Panc1 (cell line): Measurements from ENCODE around the gene SARDH. TPM values are rescaled to one million over a fixed set of nuclear protein-coding genes. Genes with fewer than 3 reads are reported as not detected.

Experiments
- ATAC-seq: fragments of 200-7000 bp; cut with Tn5 transposase; 2 replicates; pipeline ENCODE4 v1.9.1; 2020; ENCODE audit warnings: mild to moderate bottlenecking, moderate library complexity
- BruUV-seq: library from RNA; stranded (reverse); fragments of 400-500 nt; replicated peaks from 2 replicates; lab custom pipeline; 2021; lab: Mats Ljungman, UMichigan
- CTCF ChIA-PET: fragments of 300-600 bp; sonication (Branson Sonifier 250); formaldehyde crosslinking; loops from one replicate; lab custom pipeline; 2022; ENCODE audit warnings: antibody characterized with exemption; lab: Charles Lee
- POLR2A ChIA-PET: fragments of 300-600 bp; sonication (Branson Sonifier 250); formaldehyde crosslinking; loops from one replicate; lab custom pipeline; 2022; ENCODE audit warnings: antibody characterized with exemption; lab: Charles Lee
- DNase-seq: peaks from one replicate; pipeline ENCODE4 v3.0.0-alpha.2; 2010; ENCODE audit warnings: low read depth, low spot score
- H3K27ac ChIP-seq: 2 replicates; pipeline ENCODE4 v1.5.1; 2011; ENCODE audit warnings: mild to moderate bottlenecking, low read length, inconsistent platforms
- H3K27me3 ChIP-seq: fragments of 200-500 bp; sonication (Bioruptor generic); 2 replicates; pipeline ENCODE4 v1.6.0; 2014; ENCODE audit warnings: low read length, inconsistent platforms; ENCODE audit not compliant: control insufficient read depth, insufficient read depth
- H3K36me3 ChIP-seq: fragments of 200-500 bp; sonication (Bioruptor generic); 2 replicates; pipeline ENCODE4 v1.5.1; 2014; ENCODE audit warnings: inconsistent platforms, mild to moderate bottlenecking, low read length, moderate library complexity; ENCODE audit not compliant: control insufficient read depth, insufficient read depth
- H3K4me1 ChIP-seq: 2 replicates; pipeline ENCODE4 v1.5.1; 2011; ENCODE audit warnings: inconsistent platforms, mild to moderate bottlenecking, low read length, moderate library complexity; ENCODE audit not compliant: control insufficient read depth, insufficient read depth
- H3K4me3 ChIP-seq, 2 experiments: 2 replicates each; pipeline ENCODE4 v1.5.1; 2011 to 2012; ENCODE audit warnings: low read depth in 2 of 2, low read length in 2 of 2, mild to moderate bottlenecking in 2 of 2, inconsistent platforms in 1 of 2, moderate library complexity in 1 of 2
- H3K9me3 ChIP-seq: fragments of 200-500 bp; sonication (Bioruptor generic); 2 replicates; pipeline ENCODE4 v1.5.1; 2014; ENCODE audit warnings: low read depth, mild to moderate bottlenecking, inconsistent platforms, low read length, moderate library complexity; ENCODE audit not compliant: control insufficient read depth, insufficient read depth
- CTCF ChIP-seq: fragments of 450-650 bp; IDR thresholded peaks from 2 replicates; pipeline ENCODE4 v1.5.1; 2017; ENCODE audit warnings: mild to moderate bottlenecking
- POLR2AphosphoS5 ChIP-seq: IDR thresholded peaks from 2 replicates; pipeline ENCODE4 v1.6.1; 2012; ENCODE audit warnings: mild to moderate bottlenecking, low read depth, low read length, moderate library complexity
- SIN3A ChIP-seq: IDR thresholded peaks from 2 replicates; pipeline ENCODE4 v1.6.1; 2012; ENCODE audit warnings: low read depth, mild to moderate bottlenecking, low read length, moderate library complexity, borderline replicate concordance; ENCODE audit not compliant: insufficient read depth
- TCF7L2 ChIP-seq: IDR thresholded peaks from 2 replicates; pipeline ENCODE4 v1.6.1; 2011; ENCODE audit warnings: mild to moderate bottlenecking, low read depth, low read length, inconsistent platforms
- in situ Hi-C: cut with HindIII; loops from 2 replicates; pipeline ENCODE4 v1.10.0; 2016; ENCODE audit warnings: low sequenced_read_pairs, low pct_unique_long_range_greater_than_20kb
- intact Hi-C: fragments of 100-400 bp; cut with micrococcal nuclease; formaldehyde crosslinking; loops from one replicate; pipeline ENCODE4 v1.10.0; 2022; ENCODE audit not compliant: unreplicated experiment
- total RNA-seq: library from RNA; stranded (reverse); gene quantifications from one replicate; pipeline ENCODE4 v1.2.1, GENCODE V29; 2021; ENCODE audit not compliant: unreplicated experiment
- TF ChIP-seq, protein P1 (sequence below), 2 experiments: IDR thresholded peaks; 2 replicates each; pipeline ENCODE4 v1.6.1; 2011 to 2012; ENCODE audit warnings: low read depth in 2 of 2, control low read depth in 1 of 2, low read length in 1 of 2, mild to moderate bottlenecking in 1 of 2, moderate library complexity in 1 of 2; ENCODE audit not compliant: insufficient read depth in 1 of 2

The SARDH gene
- total RNA-seq, 1 experiment from 2014 or later: 0.13 TPM

- in situ Hi-C loops: no loop called here
- BruUV-seq: no TSS peak
- ChIA-PET POLR2A (no interaction called here), CTCF (no interaction called here)
- no peaks in the 10 kb centered on the region for H3K4me1 ChIP-seq
- no peaks in the 10 kb centered on the region for H3K27me3 ChIP-seq
- no peak overlapping the region for H3K27ac ChIP-seq
- no peaks in the 10 kb centered on the region for H3K36me3 ChIP-seq
- intact Hi-C loops: no loop called here
- DNase-seq (no peak), ATAC-seq (no peak)
- no peaks in the 10 kb centered on the region for H3K9me3 ChIP-seq
- TF ChIP-seq SIN3A (no peak), CTCF (no peak), TCF7L2 (no peak), POLR2AphosphoS5 (no peak)
- TF ChIP-seq, protein P1, sequence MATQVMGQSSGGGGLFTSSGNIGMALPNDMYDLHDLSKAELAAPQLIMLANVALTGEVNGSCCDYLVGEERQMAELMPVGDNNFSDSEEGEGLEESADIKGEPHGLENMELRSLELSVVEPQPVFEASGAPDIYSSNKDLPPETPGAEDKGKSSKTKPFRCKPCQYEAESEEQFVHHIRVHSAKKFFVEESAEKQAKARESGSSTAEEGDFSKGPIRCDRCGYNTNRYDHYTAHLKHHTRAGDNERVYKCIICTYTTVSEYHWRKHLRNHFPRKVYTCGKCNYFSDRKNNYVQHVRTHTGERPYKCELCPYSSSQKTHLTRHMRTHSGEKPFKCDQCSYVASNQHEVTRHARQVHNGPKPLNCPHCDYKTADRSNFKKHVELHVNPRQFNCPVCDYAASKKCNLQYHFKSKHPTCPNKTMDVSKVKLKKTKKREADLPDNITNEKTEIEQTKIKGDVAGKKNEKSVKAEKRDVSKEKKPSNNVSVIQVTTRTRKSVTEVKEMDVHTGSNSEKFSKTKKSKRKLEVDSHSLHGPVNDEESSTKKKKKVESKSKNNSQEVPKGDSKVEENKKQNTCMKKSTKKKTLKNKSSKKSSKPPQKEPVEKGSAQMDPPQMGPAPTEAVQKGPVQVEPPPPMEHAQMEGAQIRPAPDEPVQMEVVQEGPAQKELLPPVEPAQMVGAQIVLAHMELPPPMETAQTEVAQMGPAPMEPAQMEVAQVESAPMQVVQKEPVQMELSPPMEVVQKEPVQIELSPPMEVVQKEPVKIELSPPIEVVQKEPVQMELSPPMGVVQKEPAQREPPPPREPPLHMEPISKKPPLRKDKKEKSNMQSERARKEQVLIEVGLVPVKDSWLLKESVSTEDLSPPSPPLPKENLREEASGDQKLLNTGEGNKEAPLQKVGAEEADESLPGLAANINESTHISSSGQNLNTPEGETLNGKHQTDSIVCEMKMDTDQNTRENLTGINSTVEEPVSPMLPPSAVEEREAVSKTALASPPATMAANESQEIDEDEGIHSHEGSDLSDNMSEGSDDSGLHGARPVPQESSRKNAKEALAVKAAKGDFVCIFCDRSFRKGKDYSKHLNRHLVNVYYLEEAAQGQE (IDR thresholded peaks at IDR 0.05; ENCODE audit: insufficient read depth in 1 of 2, low read depth in 2 of 2, low read length in 1 of 2): no peak
- no peak overlapping the region for H3K4me3 ChIP-seq
These were observed 51.2 kb downstream of the SARDH start for GRCh38 chr9:133686642-133687575.

DNA sequence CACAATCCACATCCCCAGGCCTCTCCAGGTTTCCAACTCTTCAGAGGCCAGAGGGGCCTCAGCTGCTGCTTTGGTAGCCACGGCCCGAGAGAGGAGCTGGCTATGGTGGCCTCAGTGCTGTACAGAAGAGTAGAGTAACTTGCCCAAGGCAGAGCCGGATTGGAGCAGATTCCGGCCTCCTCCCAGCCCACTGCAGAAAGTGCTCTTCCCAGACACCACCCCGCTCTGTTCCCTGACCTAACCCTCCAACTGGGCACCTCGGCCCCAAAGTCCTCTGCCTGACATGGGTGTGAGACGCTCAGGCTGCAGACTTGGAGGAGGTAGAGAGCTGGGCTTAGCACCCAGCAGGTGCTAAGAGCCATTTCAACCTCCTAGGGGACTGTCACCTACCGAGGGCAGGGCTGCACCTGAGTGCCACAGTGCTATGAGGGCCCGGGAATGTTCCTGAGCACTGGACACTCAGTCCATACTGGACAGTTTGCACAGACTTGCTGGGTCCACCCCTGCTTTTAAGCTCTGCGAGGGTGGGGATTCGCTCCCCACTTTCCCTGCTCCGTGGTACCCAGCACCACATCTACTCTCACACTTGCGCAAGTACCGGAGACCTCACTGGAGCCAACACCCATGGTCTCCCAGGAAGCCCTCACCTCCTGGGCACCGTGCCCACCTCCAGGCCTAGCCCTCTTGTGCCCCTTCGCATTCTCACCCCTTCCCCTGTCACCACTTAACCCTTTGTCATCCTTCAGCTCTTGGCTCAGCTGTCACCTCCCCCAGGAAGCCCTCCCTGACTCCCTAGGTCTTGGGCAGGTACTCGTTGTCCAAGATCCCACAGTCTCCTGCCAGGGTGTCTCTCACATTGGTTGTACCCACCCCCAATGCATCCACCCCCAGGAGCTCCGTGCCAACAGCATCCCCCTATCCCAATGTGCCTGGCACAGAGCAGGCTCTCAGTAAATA lies 52.2 kb downstream of the SARDH start:
- ChIA-PET POLR2A (no interaction called here), CTCF (no interaction called here)
- in situ Hi-C loops: no loop called here
- no peaks in the 10 kb centered on the region for H3K27me3 ChIP-seq
- DNase-seq: no peak
- H3K4me1 ChIP-seq: no peaks in the 10 kb centered on the region
- H3K36me3 ChIP-seq: no peaks in the 10 kb centered on the region
- H3K4me3 ChIP-seq: no peak overlapping the region
- no TSS peak for BruUV-seq
- no peak for TF ChIP-seq SIN3A
- TF ChIP-seq POLR2AphosphoS5: no peak
- TF ChIP-seq, protein P1 (IDR thresholded peaks at IDR 0.05; ENCODE audit: insufficient read depth in 1 of 2, low read depth in 2 of 2, low read length in 1 of 2): no peak
- TF ChIP-seq TCF7L2: no peak
- TF ChIP-seq CTCF: no peak
- ATAC-seq: no peak
- H3K9me3 ChIP-seq: no peaks in the 10 kb centered on the region
- H3K27ac ChIP-seq: no peak overlapping the region
- intact Hi-C loops: no loop called here
